ENCODE data around the gene PSMB4.
"Not testable (repeated sequence)": the region's sequence is repeated elsewhere in the genome, so short reads cannot be mapped to it uniquely, and the experiment has no call there.

Gene PSMB4

GRCh38 chr1:151390221-151391078, 8.9 kb upstream of the PSMB4 start:
- not testable (repeated sequence) for DNase-seq

GRCh38 chr1:151391079-151391563, 8.3 kb upstream of the PSMB4 start:
- no peak for DNase-seq

GRCh38 chr1:151393583-151393982, 5.8 kb upstream of the PSMB4 start:
- DNase-seq = no peak

GRCh38 chr1:151396265-151396664, 3.1 kb upstream of the PSMB4 start:
- DNase-seq = not testable (repeated sequence)

GRCh38 chr1:151401125-151401788, 1.9 kb downstream of the PSMB4 start:
- DNase-seq = no peak

GRCh38 chr1:151401860-151402259, 2.5 kb downstream of the PSMB4 start:
- no peak for DNase-seq

- DNase-seq = no peak
Observed at GRCh38 chr1:151402764-151403163, 3.4 kb downstream of the PSMB4 start.

- no peak for DNase-seq
Observed at GRCh38 chr1:151403612-151404011, 4.2 kb downstream of the PSMB4 start.

- no peak for DNase-seq
Observed at GRCh38 chr1:151405187-151405951, 6.0 kb downstream of the PSMB4 start.

GRCh38 chr1:151406176-151406575, 6.8 kb downstream of the PSMB4 start:
- no peak for DNase-seq

GRCh38 chr1:151407304-151407703, 7.9 kb downstream of the PSMB4 start:
- DNase-seq = no peak

GRCh38 chr1:151408891-151409290, 9.5 kb downstream of the PSMB4 start:
- no peak for DNase-seq

- no peak for DNase-seq
Observed at GRCh38 chr1:151411884-151412283, 12.5 kb downstream of the PSMB4 start.

- no peak for DNase-seq
Observed at GRCh38 chr1:151416231-151416630, 16.9 kb downstream of the PSMB4 start.

GRCh38 chr1:151418081-151418480, 18.7 kb downstream of the PSMB4 start:
- DNase-seq = no peak

GRCh38 chr1:151419819-151420218, 20.4 kb downstream of the PSMB4 start:
- no peak for DNase-seq

GRCh38 chr1:151425103-151425502, 25.7 kb downstream of the PSMB4 start:
- DNase-seq = no peak

- DNase-seq = no peak
Observed at GRCh38 chr1:151428068-151428467, 28.7 kb downstream of the PSMB4 start.

GRCh38 chr1:151433827-151434226, 34.5 kb downstream of the PSMB4 start:
- not testable (repeated sequence) for DNase-seq

GRCh38 chr1:151435174-151435573, 35.8 kb downstream of the PSMB4 start:
- no peak for DNase-seq

GRCh38 chr1:151436985-151437384, 37.6 kb downstream of the PSMB4 start:
- no peak for DNase-seq

- DNase-seq = not testable (repeated sequence)
Observed at GRCh38 chr1:151437396-151437795, 38.0 kb downstream of the PSMB4 start.
